Measurements from ENCODE around the gene MAP4K4.

The MAP4K4 gene

DNA sequence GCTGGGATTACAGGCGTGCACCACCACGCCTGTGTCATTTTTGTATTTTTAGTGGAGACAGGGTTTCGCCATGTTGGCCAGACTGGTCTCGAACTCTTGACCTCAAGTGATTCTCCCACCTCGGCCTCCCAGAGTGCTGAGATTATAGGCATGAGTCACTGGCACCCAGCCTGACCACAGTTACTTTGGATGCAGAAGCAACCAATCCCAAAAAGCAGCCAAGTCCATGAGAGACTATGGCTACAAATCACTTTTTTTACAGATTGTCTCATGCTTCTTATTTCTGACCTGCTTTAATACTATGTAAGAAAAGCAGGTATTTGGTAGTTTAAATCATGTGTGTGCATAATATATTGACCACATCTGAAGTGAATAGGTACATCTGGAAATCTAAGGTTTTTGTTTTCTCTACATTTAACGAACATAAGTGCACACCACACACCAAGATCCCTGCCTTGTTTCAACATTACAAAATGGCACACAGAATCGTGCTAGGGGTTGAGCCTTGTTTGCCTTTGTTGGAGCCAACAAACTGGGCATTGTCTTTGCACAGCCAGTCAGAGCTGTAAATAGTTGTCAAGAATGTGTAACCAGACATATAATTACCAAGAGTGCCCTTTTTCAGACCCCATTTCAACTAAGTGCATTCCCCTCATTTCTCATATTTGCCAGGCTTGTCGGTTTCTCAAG, 18.3 kb upstream of the MAP4K4 start:
- TF ChIP-seq JUND (IDR thresholded peaks at IDR 0.05; ENCODE audit: low read depth): no peak
- DNase-seq (ENCODE audit: low read depth in 1 of 2, low spot score in 1 of 2): no peak
- in situ Hi-C loops (cut with HindIII; ENCODE audit: low pct_unique_long_range_greater_than_20kb, low sequenced_read_pairs): no loop called here

DNA sequence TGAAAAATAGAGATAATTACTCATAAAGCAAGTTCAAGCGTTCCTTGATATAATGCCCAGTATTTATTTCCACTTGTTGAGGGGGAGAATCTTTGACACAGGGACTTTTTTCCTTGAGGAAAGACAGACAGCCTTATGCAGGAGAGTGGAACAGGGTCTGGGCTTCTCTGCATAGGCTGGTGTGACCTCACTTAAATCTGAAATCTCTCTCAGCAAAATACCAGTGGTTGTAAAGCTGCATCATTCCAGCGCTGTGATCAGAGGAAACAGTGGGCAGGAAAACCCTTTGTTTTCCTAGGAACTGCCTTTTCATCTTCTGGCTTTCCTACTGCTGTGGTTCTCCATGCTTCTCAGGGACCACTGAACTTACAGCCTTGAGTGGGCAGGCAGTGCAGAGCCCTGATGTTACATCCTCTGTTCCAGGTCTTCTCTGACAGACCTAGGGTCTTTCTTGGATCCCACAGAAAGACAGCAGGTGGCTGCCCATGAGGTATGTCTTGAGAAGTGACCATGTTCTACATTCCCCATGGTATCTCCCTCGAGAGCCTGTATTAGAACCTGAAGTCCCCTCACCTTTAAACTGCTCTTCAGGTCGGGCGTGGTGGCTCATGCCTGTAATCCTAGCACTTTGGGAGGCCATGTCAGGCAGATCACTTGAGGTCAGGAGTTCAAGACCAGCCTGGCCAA, 17.6 kb upstream of the MAP4K4 start:
- TF ChIP-seq JUND (IDR thresholded peaks at IDR 0.05; ENCODE audit: low read depth): no peak
- in situ Hi-C loops (cut with HindIII; ENCODE audit: low pct_unique_long_range_greater_than_20kb, low sequenced_read_pairs): no loop called here
- DNase-seq (ENCODE audit: low read depth in 1 of 2, low spot score in 1 of 2): no peak

DNA sequence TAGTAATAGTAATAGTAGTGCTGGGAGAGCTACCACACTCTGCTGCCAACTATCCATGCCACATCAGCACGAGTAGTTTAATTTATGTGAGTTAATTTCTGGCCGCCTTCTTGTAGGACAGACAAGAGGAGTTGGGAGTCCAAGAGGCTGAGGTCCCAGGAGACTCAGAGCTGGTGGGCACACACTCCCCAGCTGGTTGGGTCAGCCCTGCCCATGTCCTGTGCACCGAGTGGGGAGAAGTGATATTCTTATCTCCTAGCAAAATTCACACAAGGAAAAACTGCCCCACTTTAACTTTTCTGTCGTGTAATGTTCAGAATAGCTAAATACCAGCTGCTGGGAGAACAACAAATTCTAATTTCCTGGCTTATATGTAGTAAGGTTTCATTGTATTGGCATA, 15.2 kb upstream of the MAP4K4 start:
- no peak for TF ChIP-seq JUND (IDR thresholded peaks at IDR 0.05; ENCODE audit: low read depth)
- in situ Hi-C loops (cut with HindIII; ENCODE audit: low pct_unique_long_range_greater_than_20kb, low sequenced_read_pairs): no loop called here

DNA sequence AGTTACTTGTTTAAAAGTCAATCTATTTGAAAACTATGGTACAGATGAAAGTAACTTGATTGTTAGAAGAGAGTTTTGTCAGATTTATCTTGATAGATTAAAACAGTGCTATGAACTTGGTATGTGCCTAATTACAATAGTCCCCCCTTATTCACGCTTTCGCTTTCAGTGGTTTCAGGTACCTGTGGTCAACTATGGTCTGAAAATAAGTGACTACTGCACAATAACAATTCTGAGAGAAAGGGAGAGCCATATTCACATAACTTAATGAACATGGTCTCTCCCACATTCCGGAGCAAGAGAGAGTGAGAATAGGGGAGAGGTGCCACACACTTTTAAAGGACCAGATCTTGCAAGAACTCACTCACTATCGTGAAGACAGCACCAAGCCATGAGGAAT, 13.2 kb upstream of the MAP4K4 start:
- TF ChIP-seq JUND (IDR thresholded peaks at IDR 0.05; ENCODE audit: low read depth): no peak
- in situ Hi-C loops (cut with HindIII; ENCODE audit: low pct_unique_long_range_greater_than_20kb, low sequenced_read_pairs): no loop called here
- no peak for DNase-seq (ENCODE audit: low read depth in 1 of 2, low spot score in 1 of 2)

More for the DNA sequence above, 15.2 kb upstream of the MAP4K4 start:
- DNase-seq (ENCODE audit: low read depth in 1 of 2, low spot score in 1 of 2): no peak

DNA sequence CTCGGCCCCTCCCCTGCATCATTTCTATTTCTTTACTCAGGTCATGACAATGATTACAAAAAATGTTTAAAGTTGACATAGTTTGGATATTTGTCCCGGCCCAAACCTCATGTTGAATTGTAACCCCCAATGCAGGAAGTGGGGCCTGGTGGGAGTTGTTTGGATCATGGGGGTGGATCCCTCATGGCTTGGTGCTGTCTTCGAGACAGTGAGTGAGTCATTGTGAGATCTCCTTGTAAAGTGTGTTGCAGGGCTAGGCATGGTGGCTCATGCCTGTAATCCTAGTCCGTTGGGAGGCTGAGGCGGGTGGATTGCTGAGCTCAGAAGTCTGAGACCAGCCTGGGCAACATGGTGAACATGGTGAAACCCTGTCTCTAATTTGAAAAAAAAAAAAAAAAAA, 9.2 kb upstream of the MAP4K4 start:
- in situ Hi-C loops (cut with HindIII; ENCODE audit: low pct_unique_long_range_greater_than_20kb, low sequenced_read_pairs): no loop called here
- no peak for TF ChIP-seq JUND (IDR thresholded peaks at IDR 0.05; ENCODE audit: low read depth)
- no peak for DNase-seq (ENCODE audit: low read depth in 1 of 2, low spot score in 1 of 2)

DNA sequence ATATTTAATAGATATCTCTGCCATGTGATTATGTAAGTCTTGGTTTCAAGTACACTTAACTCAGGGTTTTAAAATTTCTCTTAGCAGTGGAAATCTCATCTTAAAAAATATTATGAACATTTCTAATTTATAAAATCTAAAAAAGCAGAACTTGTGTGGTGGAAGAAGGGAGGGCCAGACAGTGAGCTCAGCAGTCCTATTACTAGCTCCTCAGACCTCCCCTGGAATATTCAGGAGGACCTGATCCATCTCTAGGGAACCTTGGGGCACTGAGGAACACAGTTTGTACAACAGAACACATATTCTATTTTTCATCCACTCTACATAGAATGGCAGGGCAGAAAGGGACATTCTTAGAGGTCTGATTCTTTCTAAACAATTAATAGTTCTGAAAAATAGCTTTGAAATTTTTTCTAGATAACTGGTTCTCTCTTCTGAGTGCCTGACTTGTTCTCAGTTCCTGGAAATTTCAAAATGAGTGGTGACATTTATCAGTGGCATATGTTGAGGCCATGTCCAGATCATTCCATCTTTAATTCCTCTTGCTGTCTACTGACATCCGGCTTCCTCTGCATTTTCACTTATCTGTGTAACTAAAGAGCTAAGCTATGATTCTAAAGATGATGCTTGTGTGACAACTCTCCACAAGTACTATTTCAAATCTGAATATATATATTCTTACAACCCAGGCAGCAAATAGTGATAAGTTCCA, 8.2 kb upstream of the MAP4K4 start:
- in situ Hi-C loops (cut with HindIII; ENCODE audit: low pct_unique_long_range_greater_than_20kb, low sequenced_read_pairs): no loop called here
- no peak for DNase-seq (ENCODE audit: low read depth in 1 of 2, low spot score in 1 of 2)
- no peak for TF ChIP-seq JUND (IDR thresholded peaks at IDR 0.05; ENCODE audit: low read depth)

DNA sequence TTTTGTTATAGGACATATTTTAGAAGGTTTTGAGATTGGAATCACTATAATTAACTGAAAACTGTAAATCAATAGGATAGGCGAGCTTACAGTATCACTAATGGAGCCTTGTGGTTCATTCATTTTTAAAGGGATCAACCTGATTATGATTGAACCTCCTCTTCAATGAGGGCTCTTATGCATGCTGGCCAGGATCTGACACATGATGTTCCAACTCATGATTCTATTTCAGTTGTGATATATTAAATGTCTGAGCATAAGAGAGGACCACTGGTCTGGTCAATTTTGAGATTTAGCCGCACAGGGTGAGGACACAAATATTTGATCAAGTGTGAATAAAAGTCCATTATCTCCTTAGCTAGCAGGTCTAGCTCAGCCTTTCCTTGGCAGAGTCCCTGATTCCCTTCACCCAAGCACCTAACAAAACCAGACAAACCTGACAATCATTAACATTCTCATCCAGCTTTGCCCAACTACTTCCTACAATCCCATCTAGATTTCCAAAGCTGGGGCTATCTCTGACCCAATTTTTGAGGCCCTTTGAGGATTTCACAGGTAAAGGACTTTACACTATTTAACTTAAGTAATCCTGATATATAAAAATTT, 6.9 kb upstream of the MAP4K4 start:
- no peak for TF ChIP-seq JUND (IDR thresholded peaks at IDR 0.05; ENCODE audit: low read depth)
- in situ Hi-C loops (cut with HindIII; ENCODE audit: low pct_unique_long_range_greater_than_20kb, low sequenced_read_pairs): no loop called here
- peak in 1 of 2 experiments; percentile 21 for DNase-seq (ENCODE audit: low read depth in 1 of 2, low spot score in 1 of 2)

DNA sequence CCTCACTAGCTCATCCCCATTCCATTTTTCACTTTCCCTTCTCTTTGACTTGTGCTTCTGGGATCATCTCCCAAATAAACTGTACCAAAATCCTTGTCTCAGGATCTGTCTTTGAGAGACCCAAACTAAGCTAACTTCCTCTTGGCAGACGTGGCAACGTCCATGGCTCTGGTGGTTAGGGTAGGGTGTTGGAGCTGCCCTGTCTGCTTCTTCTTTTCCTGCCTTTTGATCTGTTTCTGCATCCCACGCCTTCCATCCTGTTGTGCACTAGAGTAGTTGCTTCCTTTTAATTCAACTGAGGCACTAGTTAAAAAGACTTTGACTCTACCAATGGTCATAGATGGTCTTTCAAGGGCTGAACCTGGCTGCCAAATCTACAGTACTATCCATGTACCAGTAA, 5.5 kb upstream of the MAP4K4 start:
- no peak for TF ChIP-seq JUND (IDR thresholded peaks at IDR 0.05; ENCODE audit: low read depth)
- no peak for DNase-seq (ENCODE audit: low read depth in 1 of 2, low spot score in 1 of 2)
- in situ Hi-C loops (cut with HindIII; ENCODE audit: low pct_unique_long_range_greater_than_20kb, low sequenced_read_pairs): no loop called here

DNA sequence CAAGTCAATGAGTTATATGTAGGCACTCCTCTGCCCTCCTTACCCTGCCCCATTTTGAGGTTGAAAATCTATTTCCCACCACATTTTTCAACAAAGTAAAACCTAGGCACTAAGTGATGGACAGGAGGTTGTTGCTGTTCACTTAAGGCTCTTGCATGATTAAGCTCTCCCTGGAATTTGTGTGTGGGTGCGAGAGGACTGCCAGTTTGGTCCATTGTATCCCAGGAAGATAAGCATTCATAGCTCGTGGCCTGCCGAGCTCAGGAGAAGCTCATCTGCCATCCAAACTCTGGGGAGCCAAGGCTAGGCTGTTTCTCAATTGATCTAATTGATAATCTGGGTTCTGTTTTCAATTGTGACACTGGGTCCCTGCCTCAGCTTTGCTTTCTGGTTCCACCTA, 4.7 kb upstream of the MAP4K4 start:
- TF ChIP-seq JUND (IDR thresholded peaks at IDR 0.05; ENCODE audit: low read depth): no peak
- in situ Hi-C loops (cut with HindIII; ENCODE audit: low pct_unique_long_range_greater_than_20kb, low sequenced_read_pairs): no loop called here

DNA sequence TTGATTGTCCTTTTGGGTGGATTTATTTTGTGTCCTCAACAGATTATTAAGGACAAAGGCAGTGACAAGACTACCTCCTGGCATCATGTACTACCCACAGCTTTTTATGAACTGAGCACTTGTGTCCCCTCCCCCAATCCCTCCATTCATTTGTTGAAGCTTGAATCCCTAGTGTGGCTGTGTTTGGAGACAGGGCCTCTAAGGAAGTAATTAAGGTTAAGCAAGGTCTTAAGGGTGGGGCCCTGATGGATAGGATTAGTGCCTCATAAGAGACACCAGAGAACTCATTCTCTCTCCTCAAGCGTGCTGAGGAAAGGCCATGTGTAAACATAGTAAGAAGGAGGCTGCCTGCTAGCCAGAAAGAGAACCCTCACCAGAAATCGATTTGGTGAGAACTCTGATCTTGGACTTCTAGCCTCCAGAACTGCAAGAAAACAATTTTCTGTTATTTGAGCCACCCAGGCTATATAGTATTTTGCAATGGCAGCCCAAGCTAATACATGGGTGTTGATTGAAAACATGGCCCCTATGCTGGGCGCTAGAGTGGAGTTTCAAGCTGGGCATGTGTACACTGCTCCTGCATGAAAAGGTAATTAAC, 3.4 kb upstream of the MAP4K4 start:
- TF ChIP-seq JUND (IDR thresholded peaks at IDR 0.05; ENCODE audit: low read depth): no peak
- in situ Hi-C loops (cut with HindIII; ENCODE audit: low pct_unique_long_range_greater_than_20kb, low sequenced_read_pairs): no loop called here
- no peak for DNase-seq (ENCODE audit: low read depth in 1 of 2, low spot score in 1 of 2)

More for the DNA sequence above, 4.7 kb upstream of the MAP4K4 start:
- no peak for DNase-seq (ENCODE audit: low read depth in 1 of 2, low spot score in 1 of 2)

DNA sequence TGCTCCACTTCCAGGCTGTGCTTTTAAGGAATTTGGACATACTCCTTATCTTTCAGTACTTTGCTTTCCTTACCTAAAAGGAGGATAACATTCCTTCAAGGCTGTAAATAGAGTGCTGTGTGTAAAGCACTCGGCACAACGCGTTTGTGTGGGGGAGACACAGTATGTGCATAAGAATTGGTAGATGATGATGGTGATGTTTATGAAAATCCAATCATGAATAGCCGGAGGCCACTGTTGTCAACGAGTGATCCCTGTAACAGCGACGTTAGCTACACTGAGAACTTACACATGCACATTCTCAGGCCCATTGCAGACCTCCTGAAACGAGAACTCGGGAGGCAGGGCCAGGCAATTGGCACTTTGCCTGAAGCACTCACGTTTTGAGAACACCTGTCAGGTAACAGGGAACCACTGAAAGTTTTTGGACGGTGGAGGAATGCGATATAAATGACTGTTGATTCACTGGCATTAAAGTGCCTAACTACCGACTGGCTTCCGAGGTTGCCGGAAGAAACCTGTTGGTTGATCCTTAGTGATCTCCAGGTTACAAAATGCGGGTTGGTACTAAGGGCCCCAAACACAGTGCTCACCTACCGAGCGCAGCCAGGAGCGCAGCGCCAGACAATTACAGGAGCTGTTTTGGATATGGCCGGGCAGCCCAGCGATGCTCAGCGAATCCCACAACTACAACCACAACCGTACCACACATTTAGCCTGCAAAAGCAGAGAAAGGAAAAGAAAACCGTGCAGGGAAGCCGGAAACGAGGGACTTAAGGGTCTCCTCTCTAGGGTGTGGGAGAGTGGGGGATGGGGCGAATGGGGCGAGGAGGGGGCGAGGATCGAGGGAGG, 1.0 kb upstream of the MAP4K4 start:
- in situ Hi-C loops (cut with HindIII; ENCODE audit: low pct_unique_long_range_greater_than_20kb, low sequenced_read_pairs): no loop called here
- TF ChIP-seq JUND (IDR thresholded peaks at IDR 0.05; ENCODE audit: low read depth): no peak
- peak in 1 of 2 experiments; percentile 20 for DNase-seq (ENCODE audit: low read depth in 1 of 2, low spot score in 1 of 2)

Measured in T47D (cell line).